ENCODE results near the gene YIPF2. TPM values are rescaled to one million over a fixed set of nuclear protein-coding genes. Genes with fewer than 3 reads are reported as not detected.
"Not testable (repeated sequence)": the region's sequence is repeated elsewhere in the genome, so short reads cannot be mapped to it uniquely, and the experiment has no call there.

The YIPF2 gene
- total RNA-seq, 1 donor from 2014 or later: 47.2 TPM

- Mint-ChIP-seq H3K4me1 (ENCODE audit: low read depth, unreplicated experiment) (no peaks in the 10 kb centered on the region), H3K27ac (ENCODE audit: unreplicated experiment) (no peak overlapping the region), H3K9me3 (ENCODE audit: unreplicated experiment) (no peaks in the 10 kb centered on the region), H3K4me3 (ENCODE audit: unreplicated experiment) (no peak overlapping the region), H3K36me3 (ENCODE audit: unreplicated experiment) (no peaks in the 10 kb centered on the region), H3K27me3 (ENCODE audit: unreplicated experiment) (no peaks in the 10 kb centered on the region)
- TF ChIP-seq CTCF (IDR thresholded peaks at IDR 0.05; ENCODE audit: partially characterized antibody, unreplicated experiment): no peak
- DNase-seq: no peak
These were observed 24.4 kb upstream of the YIPF2 start for GRCh38 chr19:10952809-10953208.

- Mint-ChIP-seq H3K9me3 (ENCODE audit: unreplicated experiment) (no peaks in the 10 kb centered on the region), H3K27ac (ENCODE audit: unreplicated experiment) (no peak overlapping the region), H3K27me3 (ENCODE audit: unreplicated experiment) (no peaks in the 10 kb centered on the region), H3K36me3 (ENCODE audit: unreplicated experiment) (no peaks in the 10 kb centered on the region), H3K4me1 (ENCODE audit: low read depth, unreplicated experiment) (peaks cover 4% of the 10 kb centered on the region), H3K4me3 (ENCODE audit: unreplicated experiment) (peak overlapping the region; percentile 15)
- no peak for DNase-seq
- TF ChIP-seq CTCF (IDR thresholded peaks at IDR 0.05; ENCODE audit: partially characterized antibody, unreplicated experiment): no peak
These were observed 18.7 kb upstream of the YIPF2 start for GRCh38 chr19:10946958-10947657.

GRCh38 chr19:10945264-10945663 is 16.8 kb upstream of the YIPF2 start:
- no peak overlapping the region for H3K27ac Mint-ChIP-seq (ENCODE audit: unreplicated experiment)
- no peak overlapping the region for H3K4me3 Mint-ChIP-seq (ENCODE audit: unreplicated experiment)
- H3K36me3 Mint-ChIP-seq (ENCODE audit: unreplicated experiment): no peaks in the 10 kb centered on the region
- H3K27me3 Mint-ChIP-seq (ENCODE audit: unreplicated experiment): no peaks in the 10 kb centered on the region
- no peak for TF ChIP-seq CTCF (IDR thresholded peaks at IDR 0.05; ENCODE audit: partially characterized antibody, unreplicated experiment)
- H3K9me3 Mint-ChIP-seq (ENCODE audit: unreplicated experiment): no peaks in the 10 kb centered on the region
- DNase-seq: no peak
- H3K4me1 Mint-ChIP-seq (ENCODE audit: low read depth, unreplicated experiment): peaks cover 4% of the 10 kb centered on the region

GRCh38 chr19:10943412-10943811 is 15.0 kb upstream of the YIPF2 start:
- H3K27me3 Mint-ChIP-seq (ENCODE audit: unreplicated experiment); H3K4me3 Mint-ChIP-seq (ENCODE audit: unreplicated experiment); H3K9me3 Mint-ChIP-seq (ENCODE audit: unreplicated experiment); H3K27ac Mint-ChIP-seq (ENCODE audit: unreplicated experiment); DNase-seq; H3K4me1 Mint-ChIP-seq (ENCODE audit: low read depth, unreplicated experiment); H3K36me3 Mint-ChIP-seq (ENCODE audit: unreplicated experiment): not testable (repeated sequence)

- not testable (repeated sequence) for H3K4me1 Mint-ChIP-seq (ENCODE audit: low read depth, unreplicated experiment); H3K9me3 Mint-ChIP-seq (ENCODE audit: unreplicated experiment); H3K27me3 Mint-ChIP-seq (ENCODE audit: unreplicated experiment); H3K36me3 Mint-ChIP-seq (ENCODE audit: unreplicated experiment); H3K4me3 Mint-ChIP-seq (ENCODE audit: unreplicated experiment); DNase-seq
- peak overlapping the region; percentile 73 for H3K27ac Mint-ChIP-seq (ENCODE audit: unreplicated experiment)
These were observed 13.2 kb upstream of the YIPF2 start for GRCh38 chr19:10941649-10942048.

- H3K36me3 Mint-ChIP-seq (ENCODE audit: unreplicated experiment): no peaks in the 10 kb centered on the region
- H3K4me1 Mint-ChIP-seq (ENCODE audit: low read depth, unreplicated experiment): no peaks in the 10 kb centered on the region
- no peaks in the 10 kb centered on the region for H3K9me3 Mint-ChIP-seq (ENCODE audit: unreplicated experiment)
- TF ChIP-seq CTCF (IDR thresholded peaks at IDR 0.05; ENCODE audit: partially characterized antibody, unreplicated experiment): peak; percentile 65
- peak; percentile 63 for DNase-seq
- peak overlapping the region; percentile 73 for H3K27ac Mint-ChIP-seq (ENCODE audit: unreplicated experiment)
- no peak overlapping the region for H3K4me3 Mint-ChIP-seq (ENCODE audit: unreplicated experiment)
- H3K27me3 Mint-ChIP-seq (ENCODE audit: unreplicated experiment): peaks cover 4% of the 10 kb centered on the region
These were observed 8.2 kb upstream of the YIPF2 start for GRCh38 chr19:10936661-10937084.
